Activated B cell treated with CpG ODN at 0.5 μM for 24 hours (primary cell): ENCODE data around the gene LHX1. TPM values are rescaled to one million over a fixed set of nuclear protein-coding genes. Genes with fewer than 3 reads are reported as not detected.

Source experiments
- ATAC-seq: fragments of 200-7000 bp; cut with Tn5 transposase; one replicate; pipeline ENCODE4 v1.10.0; 2021; ENCODE audit warnings: low read depth, mild to moderate bottlenecking, moderate library complexity
- CTCF ChIA-PET: fragments of 350-600 bp; sonication (Branson Sonifier 250); formaldehyde crosslinking; loops from one replicate; lab custom pipeline; 2021; ENCODE audit warnings: antibody characterized with exemption; lab: Charles Lee
- POLR2A ChIA-PET: fragments of 350-600 bp; sonication (Branson Sonifier 250); formaldehyde crosslinking; loops from one replicate; lab custom pipeline; 2021; ENCODE audit warnings: antibody characterized with exemption; lab: Charles Lee
- DNase-seq: peaks from one replicate; pipeline ENCODE4 v3.0.0; 2022
- H3K27ac Mint-ChIP-seq: one replicate; pipeline ENCODE4 v1.8.0; 2020; ENCODE audit warnings: mixed read lengths
- H3K27me3 Mint-ChIP-seq: one replicate; pipeline ENCODE4 v1.8.0; 2021; ENCODE audit warnings: mixed read lengths
- H3K36me3 Mint-ChIP-seq: one replicate; pipeline ENCODE4 v1.8.0; 2021; ENCODE audit warnings: low read depth, mixed read lengths
- H3K4me1 Mint-ChIP-seq: one replicate; pipeline ENCODE4 v1.8.0; 2021; ENCODE audit warnings: mixed read lengths
- H3K4me3 Mint-ChIP-seq: one replicate; pipeline ENCODE4 v1.8.0; 2020; ENCODE audit warnings: mild to moderate bottlenecking, mixed read lengths
- H3K9me3 Mint-ChIP-seq: one replicate; pipeline ENCODE4 v1.8.0; 2020; ENCODE audit warnings: mixed read lengths
- CTCF ChIP-seq: fragments of 200-600 bp; IDR thresholded peaks from one replicate; pipeline ENCODE4 v1.8.0; 2022; ENCODE audit warnings: antibody characterized with exemption, mild to moderate bottlenecking
- intact Hi-C: fragments of 100-400 bp; cut with micrococcal nuclease; formaldehyde crosslinking; loops from one replicate; pipeline ENCODE4 v1.15.1; 2024
- total RNA-seq: library from RNA; stranded (reverse); gene quantifications from 2 replicates; pipeline ENCODE4 v1.2.3, GENCODE V29; 2022

LHX1 gene
- total RNA-seq, 1 donor from 2014 or later, result not detected

GRCh38 chr17:36935671-36936454 lies 1.4 kb upstream of the LHX1 start:
- TF ChIP-seq CTCF, result no peak
- peaks cover 2% of the 10 kb centered on the region for H3K9me3 Mint-ChIP-seq
- POLR2A ChIA-PET, result interaction anchor here (0.6 to 1.1 kb wide), 2 partner anchors 9 to 1550 kb away, joined by 3 read pairs; no protein-coding TSS in a partner anchor
- peaks cover 78% of the 10 kb centered on the region for H3K27me3 Mint-ChIP-seq
- CTCF ChIA-PET, result interaction anchor here (0.8 kb wide), 1 partner anchor 333 kb away, joined by 3 read pairs; no protein-coding TSS in a partner anchor
- H3K36me3 Mint-ChIP-seq, result no peaks in the 10 kb centered on the region
- DNase-seq, result no peak
- H3K27ac Mint-ChIP-seq, result no peak overlapping the region
- peak overlapping the region; percentile 76 for H3K4me3 Mint-ChIP-seq
- H3K4me1 Mint-ChIP-seq, result peaks cover 71% of the 10 kb centered on the region
- no peak for ATAC-seq
- intact Hi-C loops, result loop anchor here (5.0 kb wide), 1 partner anchor 309 kb away; no protein-coding TSS in a partner anchor

DNA sequence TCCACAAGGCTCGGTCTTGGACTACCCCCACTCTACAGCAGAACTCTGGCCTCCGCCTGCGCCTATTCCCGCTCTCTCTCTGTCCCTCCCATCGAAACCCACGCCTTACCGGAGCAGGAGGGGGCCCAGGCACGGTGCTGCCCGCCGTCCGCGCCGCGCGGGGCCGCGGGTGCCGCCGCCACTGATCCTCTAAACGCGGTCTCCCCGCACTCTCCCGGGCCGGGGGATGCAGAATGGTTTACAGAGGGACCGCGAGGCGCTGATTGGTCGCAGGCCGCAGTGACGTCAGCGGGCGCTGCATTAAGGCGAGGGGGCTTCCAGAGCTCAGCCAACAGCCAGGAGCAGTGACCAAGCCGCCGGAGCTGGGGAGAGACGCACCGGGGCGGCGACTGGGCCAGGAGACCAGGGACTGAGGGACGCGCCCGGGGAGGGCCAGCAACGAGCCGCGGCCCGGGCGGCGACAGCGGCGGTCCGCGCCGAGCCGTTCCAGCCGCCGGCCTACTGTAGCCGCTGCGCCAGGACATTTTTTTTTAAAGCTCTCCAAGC lies 747 bp upstream of the LHX1 start:
- H3K36me3 Mint-ChIP-seq, result no peaks in the 10 kb centered on the region
- H3K27me3 Mint-ChIP-seq, result peaks cover 78% of the 10 kb centered on the region
- H3K27ac Mint-ChIP-seq, result no peak overlapping the region
- intact Hi-C loops, result loop anchor here (5.0 kb wide), 1 partner anchor 309 kb away; no protein-coding TSS in a partner anchor
- H3K4me1 Mint-ChIP-seq, result peaks cover 69% of the 10 kb centered on the region
- peaks cover 2% of the 10 kb centered on the region for H3K9me3 Mint-ChIP-seq
- ATAC-seq, result no peak
- no peak for DNase-seq
- peak overlapping the region; percentile 76 for H3K4me3 Mint-ChIP-seq
- no peak for TF ChIP-seq CTCF
- ChIA-PET POLR2A (interaction anchor here (1.1 kb wide), 1 partner anchor 9 kb away, joined by 3 read pairs; no protein-coding TSS in a partner anchor), CTCF (no interaction called here)

DNA sequence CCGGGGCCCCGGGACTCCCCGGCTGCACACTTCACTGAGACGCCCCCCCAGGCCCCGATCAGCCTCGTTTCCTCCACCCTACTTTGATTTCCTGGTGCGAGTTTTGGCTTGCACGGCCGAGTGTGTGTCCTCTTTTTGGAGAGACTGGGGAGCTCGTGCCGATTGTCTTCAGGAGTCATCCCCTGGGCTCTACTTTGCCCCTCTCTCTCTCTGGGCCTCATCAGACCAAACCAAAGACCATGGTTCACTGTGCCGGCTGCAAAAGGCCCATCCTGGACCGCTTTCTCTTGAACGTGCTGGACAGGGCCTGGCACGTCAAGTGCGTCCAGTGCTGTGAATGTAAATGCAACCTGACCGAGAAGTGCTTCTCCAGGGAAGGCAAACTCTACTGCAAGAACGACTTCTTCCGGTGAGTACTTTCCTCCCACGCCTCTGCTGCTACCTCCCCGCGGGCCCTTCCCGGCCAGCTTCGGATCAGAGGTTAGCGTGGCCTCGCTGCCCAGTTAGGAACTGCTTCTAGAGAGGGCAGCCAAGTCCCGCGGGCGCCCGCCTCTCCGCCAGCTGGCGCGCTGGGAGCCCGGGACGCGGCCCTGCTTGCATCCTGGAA lies 787 bp downstream of the LHX1 start:
- TF ChIP-seq CTCF, result no peak
- peak overlapping the region; percentile 76 for H3K4me3 Mint-ChIP-seq
- peaks cover 68% of the 10 kb centered on the region for H3K27me3 Mint-ChIP-seq
- no peaks in the 10 kb centered on the region for H3K36me3 Mint-ChIP-seq
- H3K9me3 Mint-ChIP-seq, result peaks cover 2% of the 10 kb centered on the region
- peak overlapping the region; percentile 24 for H3K27ac Mint-ChIP-seq
- DNase-seq, result peak; percentile 30
- ChIA-PET CTCF (no interaction called here), POLR2A (interaction anchor here (1.4 to 2.8 kb wide), 2 partner anchors 9 to 11 kb away, joined by 3 to 11 read pairs; partner anchors contain the start of gene AATF)
- H3K4me1 Mint-ChIP-seq, result peaks cover 58% of the 10 kb centered on the region
- intact Hi-C loops, result loop anchor here (1.0 to 5.0 kb wide), 2 partner anchors 10 to 311 kb away; partner anchors contain the start of gene AATF
- no peak for ATAC-seq

- peaks cover 68% of the 10 kb centered on the region for H3K27me3 Mint-ChIP-seq
- ATAC-seq, result no peak
- CTCF ChIA-PET, result no interaction called here
- H3K4me3 Mint-ChIP-seq, result peak overlapping the region; percentile 64
- no peaks in the 10 kb centered on the region for H3K36me3 Mint-ChIP-seq
- H3K9me3 Mint-ChIP-seq, result peaks cover 2% of the 10 kb centered on the region
- POLR2A ChIA-PET, result interaction anchor here (1.4 to 2.8 kb wide), 2 partner anchors 10 kb away, joined by 3 to 11 read pairs; partner anchors contain the start of gene AATF
- H3K27ac Mint-ChIP-seq, result peak overlapping the region; percentile 31
- intact Hi-C loops, result loop anchor here (1.0 to 5.0 kb wide), 2 partner anchors 10 to 311 kb away; partner anchors contain the start of gene AATF
- no peak for TF ChIP-seq CTCF
- no peak for DNase-seq
- peaks cover 54% of the 10 kb centered on the region for H3K4me1 Mint-ChIP-seq
Measured at GRCh38 chr17:36938566-36939051, 1.3 kb downstream of the LHX1 start.
